Pancreas (tissue), 10 donors: Measurements from ENCODE around the gene TUT4. TPM values are rescaled to one million over a fixed set of nuclear protein-coding genes. Genes with fewer than 3 reads are reported as not detected.

ENCODE experiments used
- ATAC-seq, 4 donors: fragments of 200-7000 bp; cut with Tn5 transposase; one replicate each; pipeline versions ENCODE4 v1.8.0 to v1.9.1; 2020; ENCODE audit warnings: mild to moderate bottlenecking in 4 of 4, moderate library complexity in 4 of 4
- DNase-seq, 6 donors: peaks; one replicate each; pipeline ENCODE4 v3.0.0-alpha.2; 2020
- FAIRE-seq: peaks from 2 replicates; lab custom pipeline; 2012; peaks lifted over from hg19 to GRCh38; lab: Jason Lieb, UNC
- H3K27ac ChIP-seq, 4 donors: fragments of 200-600 bp; sonication (generic); 1 replicate in 3 of 4; 2 replicates in 1 of 4; pipeline versions ENCODE4 v1.5.0 to v1.8.0; 2020
- H3K27me3 ChIP-seq, 4 donors: fragments of 200-600 bp; one replicate each; pipeline ENCODE4 v1.8.0; 2021
- H3K36me3 ChIP-seq, 3 donors: fragments of 200-600 bp; sonication (generic) in 1 of 3; one replicate each; pipeline versions ENCODE4 v1.5.0 to v1.8.0; 2020 to 2021
- H3K4me1 ChIP-seq, 3 donors: fragments of 200-600 bp; one replicate each; pipeline ENCODE4 v1.8.0; 2021
- H3K4me3 ChIP-seq, 4 donors: fragments of 200-600 bp; sonication (generic) in 2 of 4; one replicate each; pipeline versions ENCODE4 v1.5.0 to v1.8.0; 2020 to 2021
- H3K9me3 ChIP-seq, 4 donors: fragments of 200-600 bp; one replicate each; pipeline ENCODE4 v1.8.0; 2021
- CTCF ChIP-seq, 4 donors: fragments of 200-600 bp; sonication (generic) in 3 of 4; IDR thresholded peaks; one replicate each; pipeline versions ENCODE4 v1.5.0 to v1.8.0; 2021; ENCODE audit warnings: antibody characterized with exemption in 4 of 4
- WGBS, 2 donors: extraction: QIAGEN DNeasy Blood & Tissue Kit; methylation state at CpG; one replicate each; pipeline ENCODE4 v1.1.7; 2013; 5-methylcytosine and 5-hydroxymethylcytosine counted together
- intact Hi-C, 3 donors: fragments of 100-400 bp; cut with DNase I; formaldehyde crosslinking; loops; one replicate each; pipeline versions ENCODE4 v1.11.1 to v1.14.2; 2022
- polyA plus RNA-seq, 2 donors: library from polyadenylated mRNA; stranded (reverse); fragments of 200-250 nt; gene quantifications; one replicate each; pipeline ENCODE4 v1.2.3, GENCODE V29; 2013
- total RNA-seq, 6 donors: library from RNA; stranded (reverse); fragmentation: NEBNext Ultra II Directional in 4 of 6; extraction: Animal tissue kit (Norgen Biotek cat#: 25700) in 4 of 6; gene quantifications; one replicate each; pipeline versions ENCODE4 v1.2.1 to v1.2.4, GENCODE V29; 2021 to 2023
- donor health status: healthy with polysubstance abuse.
- donor health status: DM: no; HTN: no; CAD: no; lungs with moderate emphysema.
- donor health status: DM: no; HTN: no; CAD: no.
- donor health status: control.
- donor health status: control.
- donor health status: Bipolar disorder and iron deficiency.
- donor health status: DM: yes; HTN: yes; CAD: no.
- donor health status: DM: no; HTN: no; CAD: no.
- donor health status: DM: no; HTN: no; CAD: no.
- donor health status: DM: yes; HTN: yes; CAD: no.

The TUT4 gene
- total and polyA plus RNA-seq, 8 donors, result 17.4 to 40.8 (median 24.1) TPM

GRCh38 chr1:52479076-52479475 lies 73.8 kb downstream of the TUT4 start:
- FAIRE-seq (no peak), DNase-seq (no peak), ATAC-seq (no peak)
- no peaks in the 10 kb centered on the region for H3K27me3 ChIP-seq
- H3K36me3 ChIP-seq, result no peaks in the 10 kb centered on the region
- TF ChIP-seq CTCF (IDR thresholded peaks at IDR 0.05), result no peak
- H3K9me3 ChIP-seq, result no peaks in the 10 kb centered on the region
- H3K27ac ChIP-seq, result no peak overlapping the region
- H3K4me3 ChIP-seq, result no peak overlapping the region
- 97 to 100% methylated on average over 2 of the region's 2 CpGs for WGBS, 2 donors
- intact Hi-C loops, result no loop called here
- no peaks in the 10 kb centered on the region for H3K4me1 ChIP-seq

GRCh38 chr1:52477876-52478275 lies 75.0 kb downstream of the TUT4 start:
- no peak overlapping the region for H3K27ac ChIP-seq
- FAIRE-seq, result no peak

GRCh38 chr1:52476943-52477342 lies 75.9 kb downstream of the TUT4 start:
- no peaks in the 10 kb centered on the region for H3K27me3 ChIP-seq
- FAIRE-seq (no peak), DNase-seq (no peak), ATAC-seq (no peak)
- H3K27ac ChIP-seq, result no peak overlapping the region
- no peak for TF ChIP-seq CTCF (IDR thresholded peaks at IDR 0.05)
- H3K4me1 ChIP-seq, result no peaks in the 10 kb centered on the region
- H3K4me3 ChIP-seq, result no peak overlapping the region
- intact Hi-C loops, result no loop called here
- no peaks in the 10 kb centered on the region for H3K9me3 ChIP-seq
- WGBS, 2 donors, result 90 to 94% methylated on average over 3 of the region's 3 CpGs
- no peaks in the 10 kb centered on the region for H3K36me3 ChIP-seq

More at GRCh38 chr1:52477876-52478275, 75.0 kb downstream of the TUT4 start:
- H3K27me3 ChIP-seq, result no peaks in the 10 kb centered on the region
- H3K9me3 ChIP-seq, result no peaks in the 10 kb centered on the region
- no peak overlapping the region for H3K4me3 ChIP-seq
- intact Hi-C loops, result no loop called here
- no peaks in the 10 kb centered on the region for H3K4me1 ChIP-seq
- no peak for TF ChIP-seq CTCF (IDR thresholded peaks at IDR 0.05)
- WGBS, 2 donors, result 56 to 76% methylated on average over 1 of the region's 1 CpG
- no peaks in the 10 kb centered on the region for H3K36me3 ChIP-seq
- ATAC-seq, result no peak
- DNase-seq, result no peak

GRCh38 chr1:52474807-52475206 lies 78.1 kb downstream of the TUT4 start:
- Histone ChIP-seq H3K36me3 (no peaks in the 10 kb centered on the region), H3K4me3 (no peak overlapping the region), H3K4me1 (no peaks in the 10 kb centered on the region), H3K27ac (no peak overlapping the region), H3K27me3 (no peaks in the 10 kb centered on the region), H3K9me3 (no peaks in the 10 kb centered on the region)
- no peak for DNase-seq
- no peak for FAIRE-seq
- 81 to 83% methylated on average over 4 of the region's 4 CpGs for WGBS, 2 donors
- intact Hi-C loops, result no loop called here
- ATAC-seq, result no peak
- TF ChIP-seq CTCF (IDR thresholded peaks at IDR 0.05), result no peak

- no peak for FAIRE-seq
- intact Hi-C loops, result no loop called here
- H3K9me3 ChIP-seq, result no peaks in the 10 kb centered on the region
- H3K27me3 ChIP-seq, result no peaks in the 10 kb centered on the region
- DNase-seq, result no peak
- H3K4me3 ChIP-seq, result no peak overlapping the region
- H3K27ac ChIP-seq, result no peak overlapping the region
- H3K4me1 ChIP-seq, result no peaks in the 10 kb centered on the region
- no peak for TF ChIP-seq CTCF (IDR thresholded peaks at IDR 0.05)
- H3K36me3 ChIP-seq, result no peaks in the 10 kb centered on the region
- no peak for ATAC-seq
These were observed 79.9 kb downstream of the TUT4 start for GRCh38 chr1:52473039-52473438.
